Measurements from ENCODE around the gene SNX1.

Gene SNX1

DNA sequence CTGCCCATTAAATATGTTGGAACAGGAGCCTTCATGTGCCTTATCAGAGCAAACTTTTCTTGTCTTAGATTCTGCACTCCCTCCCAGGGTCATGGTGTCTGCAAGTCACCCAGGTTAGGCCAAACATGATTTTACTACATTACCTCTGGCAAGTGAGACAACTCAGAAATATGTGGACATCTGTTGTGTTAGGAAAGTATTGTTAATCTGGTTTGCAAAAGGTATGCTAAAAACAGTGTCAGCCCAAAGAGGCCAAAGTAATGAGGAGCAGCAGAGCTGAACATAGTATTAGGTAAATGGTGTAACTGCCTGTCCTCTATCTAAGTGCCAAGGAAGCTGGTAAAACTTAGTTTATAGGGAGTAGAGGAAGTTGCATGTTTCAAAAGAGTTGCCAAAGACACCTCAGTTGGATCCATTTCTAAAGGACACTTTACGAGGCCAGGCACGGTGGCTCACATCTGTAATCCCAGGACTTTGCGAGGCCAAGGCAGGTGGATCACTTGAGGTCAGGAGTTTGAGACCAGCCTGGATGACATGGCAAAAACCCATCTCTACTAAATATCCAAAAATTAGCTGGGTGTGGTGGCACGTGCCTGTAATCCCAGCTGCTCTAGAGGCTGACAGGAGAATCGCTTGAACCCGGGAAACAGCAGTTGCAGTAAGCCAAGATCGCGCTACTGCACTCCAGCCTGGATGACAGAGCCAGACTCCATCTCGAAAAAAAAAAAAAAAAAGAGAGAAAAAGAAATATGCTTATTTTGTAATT, 89.5 kb downstream of the SNX1 start:
- Mint-ChIP-seq H3K4me3 (no peak overlapping the region), H3K27me3 (ENCODE audit: low read depth) (no peaks in the 10 kb centered on the region), H3K36me3 (ENCODE audit: low read depth) (peaks cover 23% of the 10 kb centered on the region), H3K27ac (no peak overlapping the region), H3K9me3 (peaks cover 3% of the 10 kb centered on the region), H3K4me1 (ENCODE audit: low read depth) (peaks cover 25% of the 10 kb centered on the region)

GRCh38 chr15:64187396-64188191, 91.8 kb downstream of the SNX1 start:
- Mint-ChIP-seq H3K9me3 (peaks cover 3% of the 10 kb centered on the region), H3K36me3 (ENCODE audit: low read depth) (peaks cover 17% of the 10 kb centered on the region), H3K27ac (peak overlapping the region; percentile 79), H3K4me3 (peak overlapping the region; percentile 17), H3K4me1 (ENCODE audit: low read depth) (peaks cover 18% of the 10 kb centered on the region), H3K27me3 (ENCODE audit: low read depth) (no peaks in the 10 kb centered on the region)

Measured in T-helper 1 cell treated with Interleukin-12 subunit alpha and Interleukin-12 subunit beta and Interleukin-4 antibody, amounts not matched to agents 30 μg/mL and 1 μg/mL, for 36 hours (primary cell).